Activated CD8-positive, alpha-beta memory T cell treated with anti-CD3 and anti-CD28 coated beads, Interleukin-2, amount 10 ng/mL, durations not matched to agents 7 days and 5 days (primary cell): Measurements from ENCODE around the gene SBNO1. TPM values are rescaled to one million over a fixed set of nuclear protein-coding genes. Genes with fewer than 3 reads are reported as not detected.

Experiments used
- ATAC-seq: fragments of 150-1000 bp; cut with Tn5 transposase; one replicate; pipeline ENCODE4 v1.10.0; 2021; ENCODE audit warnings: moderate library complexity
- CTCF ChIA-PET: fragments of 350-600 bp; sonication (Branson Sonifier 250); formaldehyde crosslinking; loops from one replicate; lab custom pipeline; 2021; ENCODE audit warnings: antibody characterized with exemption; lab: Charles Lee
- DNase-seq: peaks from one replicate; pipeline ENCODE4 v3.0.0-alpha.2; 2020
- H3K27ac Mint-ChIP-seq: one replicate; pipeline ENCODE4 v1.8.0; 2021; ENCODE audit warnings: mild to moderate bottlenecking, mixed read lengths
- H3K27me3 Mint-ChIP-seq: one replicate; pipeline ENCODE4 v1.8.0; 2021; ENCODE audit warnings: mixed read lengths
- H3K36me3 Mint-ChIP-seq: one replicate; pipeline ENCODE4 v1.8.0; 2021; ENCODE audit warnings: mild to moderate bottlenecking, mixed read lengths
- H3K4me1 Mint-ChIP-seq: one replicate; pipeline ENCODE4 v1.8.0; 2021; ENCODE audit warnings: mixed read lengths
- H3K4me3 Mint-ChIP-seq: one replicate; pipeline ENCODE4 v1.8.0; 2021; ENCODE audit warnings: mild to moderate bottlenecking, moderate library complexity, mixed read lengths
- H3K9me3 Mint-ChIP-seq: one replicate; pipeline ENCODE4 v1.8.0; 2022; ENCODE audit warnings: low read depth, mixed read lengths
- total RNA-seq, 2 experiments: library from RNA; stranded (reverse); gene quantifications; one replicate each; pipeline ENCODE4 v1.2.3, GENCODE V29; 2021

SBNO1 gene
- total RNA-seq, 2 experiments from 2014 or later, result 35.7 to 45.3 TPM

DNA sequence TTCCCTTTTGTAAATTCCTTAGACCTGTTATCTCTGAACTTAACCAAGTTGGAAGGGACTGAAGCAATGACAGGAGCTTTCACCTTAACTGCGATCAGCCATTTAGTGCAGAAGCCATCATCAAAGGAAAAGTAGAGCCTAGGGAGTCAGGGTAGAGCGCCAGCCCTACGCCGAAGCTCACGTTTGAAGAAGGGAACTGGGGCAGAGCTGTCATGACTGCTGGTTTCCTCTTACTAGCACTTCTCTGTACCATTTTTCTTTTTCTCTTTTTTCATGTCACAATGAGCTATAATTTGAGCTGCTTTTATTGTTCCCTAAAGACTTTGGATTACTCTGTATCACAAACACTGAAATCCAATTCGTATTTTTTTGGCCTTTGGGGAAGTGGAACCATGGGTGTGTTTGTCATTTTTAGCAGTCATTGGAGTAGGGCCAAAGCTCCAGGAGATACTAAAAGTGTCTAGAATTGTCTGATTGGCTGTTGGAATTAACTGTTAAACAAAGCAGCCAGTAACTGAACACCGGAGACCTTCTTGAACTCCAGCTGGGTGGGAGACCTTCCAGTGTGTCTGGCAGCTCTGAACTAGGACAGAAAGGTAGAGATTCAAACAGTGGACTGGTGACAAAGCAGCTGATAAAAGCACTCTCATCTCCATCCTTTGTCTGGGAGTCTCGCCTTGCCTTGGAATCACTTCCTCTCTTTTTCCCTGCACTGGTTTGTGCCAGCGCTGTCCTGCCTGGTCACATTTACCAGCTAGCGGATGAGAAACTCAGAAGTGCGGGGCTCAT, 122.3 kb downstream of the SBNO1 start:
- DNase-seq (no peak), ATAC-seq (no peak)
- peaks cover 46% of the 10 kb centered on the region for H3K4me1 Mint-ChIP-seq
- H3K27me3 Mint-ChIP-seq, result no peaks in the 10 kb centered on the region
- H3K9me3 Mint-ChIP-seq, result peaks cover 3% of the 10 kb centered on the region
- no peak overlapping the region for H3K4me3 Mint-ChIP-seq
- peaks cover 51% of the 10 kb centered on the region for H3K36me3 Mint-ChIP-seq
- H3K27ac Mint-ChIP-seq, result no peak overlapping the region
- CTCF ChIA-PET, result interaction anchor here (1.0 to 3.5 kb wide), 6 partner anchors 10 to 226 kb away, joined by 3 to 19 read pairs (median 3); partner anchors contain the start of genes MPHOSPH9 and MTRFR

Other genes with a start within 250 kb of the SBNO1 start
- 10 to 100 TPM in 1 of 2 experiments, 1 to 10 TPM in 1; 8.6 to 11.6 TPM for gene PITPNM2, start 213.8 kb downstream of the SBNO1 start, total RNA-seq
- 100 to 1,000 TPM; 129 to 186 TPM for gene MPHOSPH9, start 131.7 kb downstream of the SBNO1 start, total RNA-seq
- gene MTRFR, start 131.4 kb downstream of the SBNO1 start, total RNA-seq, result 10 to 100 TPM; 29.5 to 31.7 TPM
- 10 to 100 TPM; 30.5 to 48.5 TPM for gene CDK2AP1, start 93.0 kb downstream of the SBNO1 start, total RNA-seq
- 10 to 100 TPM; 76.3 to 79.3 TPM for gene KMT5A, start 19.3 kb upstream of the SBNO1 start, total RNA-seq
- gene RILPL2, start 71.8 kb upstream of the SBNO1 start, total RNA-seq, result 10 to 100 TPM in 1 of 2 experiments, 1 to 10 TPM in 1; 6.3 to 11.3 TPM
- gene SNRNP35, start 93.3 kb upstream of the SBNO1 start, total RNA-seq, result 10 to 100 TPM; 31.0 to 32.1 TPM
- 1 to 10 TPM; 1.5 TPM for gene RILPL1, start 168.9 kb upstream of the SBNO1 start, total RNA-seq
- gene TMED2, start 219.7 kb upstream of the SBNO1 start, total RNA-seq, result 100 to 1,000 TPM; 132 to 172 TPM
- 10 to 100 TPM; 46.8 to 51.0 TPM for gene DDX55, start 237.3 kb upstream of the SBNO1 start, total RNA-seq